ENCODE results near the gene PAFAH1B2. TPM values are rescaled to one million over a fixed set of nuclear protein-coding genes. Genes with fewer than 3 reads are reported as not detected.

The PAFAH1B2 gene
- total RNA-seq, 1 donor from 2014 or later, result 72.3 TPM

DNA sequence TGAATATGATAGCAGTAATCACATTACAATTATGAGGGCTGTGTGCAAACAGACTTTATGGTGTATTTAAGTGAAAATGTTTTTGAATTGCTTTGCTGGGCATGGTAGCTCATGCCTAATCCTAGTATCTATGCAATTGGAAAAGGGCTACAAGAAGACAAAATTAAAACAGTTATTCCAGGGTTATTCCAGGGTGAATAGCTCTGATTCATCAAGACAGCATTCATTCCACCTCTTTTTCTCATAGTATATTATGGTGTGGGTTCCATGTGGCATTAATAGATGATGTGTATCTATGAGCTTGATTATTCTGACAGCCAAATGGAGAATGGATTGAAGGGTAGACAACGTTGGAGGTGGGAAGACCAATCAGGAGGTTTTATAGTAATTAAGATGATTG is 22.4 kb downstream of the PAFAH1B2 start:
- Mint-ChIP-seq H3K36me3 (ENCODE audit: low read depth) (peaks cover 65% of the 10 kb centered on the region), H3K4me3 (ENCODE audit: low read depth) (no peak overlapping the region), H3K9me3 (no peaks in the 10 kb centered on the region), H3K27ac (no peak overlapping the region), H3K4me1 (ENCODE audit: low read depth) (no peaks in the 10 kb centered on the region), H3K27me3 (ENCODE audit: low read depth) (no peaks in the 10 kb centered on the region)
- intact Hi-C loops (cut with micrococcal nuclease), result no loop called here
- no peak for DNase-seq (ENCODE audit: low spot score)

GRCh38 chr11:117169736-117170135 is 25.6 kb downstream of the PAFAH1B2 start:
- no peak overlapping the region for H3K4me3 Mint-ChIP-seq (ENCODE audit: low read depth)

GRCh38 chr11:117170210-117170609 is 26.1 kb downstream of the PAFAH1B2 start:
- intact Hi-C loops (cut with micrococcal nuclease), result no loop called here
- H3K4me3 Mint-ChIP-seq (ENCODE audit: low read depth), result no peak overlapping the region
- H3K36me3 Mint-ChIP-seq (ENCODE audit: low read depth), result peaks cover 48% of the 10 kb centered on the region
- no peak for DNase-seq (ENCODE audit: low spot score)
- H3K9me3 Mint-ChIP-seq, result no peaks in the 10 kb centered on the region
- peaks cover 7% of the 10 kb centered on the region for H3K4me1 Mint-ChIP-seq (ENCODE audit: low read depth)
- H3K27me3 Mint-ChIP-seq (ENCODE audit: low read depth), result no peaks in the 10 kb centered on the region
- no peak overlapping the region for H3K27ac Mint-ChIP-seq

More at GRCh38 chr11:117169736-117170135, 25.6 kb downstream of the PAFAH1B2 start:
- Mint-ChIP-seq H3K9me3 (no peaks in the 10 kb centered on the region), H3K4me1 (ENCODE audit: low read depth) (peaks cover 7% of the 10 kb centered on the region), H3K36me3 (ENCODE audit: low read depth) (peaks cover 50% of the 10 kb centered on the region), H3K27me3 (ENCODE audit: low read depth) (no peaks in the 10 kb centered on the region), H3K27ac (no peak overlapping the region)
- no peak for DNase-seq (ENCODE audit: low spot score)
- intact Hi-C loops (cut with micrococcal nuclease), result no loop called here

DNA sequence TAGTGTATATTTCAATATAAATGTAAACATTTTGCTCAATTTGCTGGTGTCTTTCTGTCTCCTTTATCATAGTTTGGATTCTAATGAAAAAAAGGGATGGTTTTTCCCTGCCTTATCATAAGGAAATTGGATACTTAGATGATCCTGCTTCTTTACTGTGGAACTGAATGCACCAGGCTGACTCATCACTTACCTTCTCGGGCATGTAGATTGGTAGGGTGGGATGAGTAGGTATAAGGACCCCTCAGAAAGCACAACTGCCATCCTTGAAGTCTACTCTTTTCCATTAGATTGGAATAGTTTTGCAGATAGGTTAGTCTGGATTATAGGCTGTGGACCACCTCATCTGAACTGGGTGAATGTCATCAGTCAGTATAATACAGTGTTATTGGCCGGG is 26.9 kb downstream of the PAFAH1B2 start:
- H3K36me3 Mint-ChIP-seq (ENCODE audit: low read depth), result peaks cover 41% of the 10 kb centered on the region
- intact Hi-C loops (cut with micrococcal nuclease), result no loop called here

GRCh38 chr11:117171404-117172061 is 27.4 kb downstream of the PAFAH1B2 start:
- peaks cover 36% of the 10 kb centered on the region for H3K36me3 Mint-ChIP-seq (ENCODE audit: low read depth)
- peak overlapping the region; percentile 39 for H3K27ac Mint-ChIP-seq
- H3K27me3 Mint-ChIP-seq (ENCODE audit: low read depth), result no peaks in the 10 kb centered on the region
- peaks cover 7% of the 10 kb centered on the region for H3K4me1 Mint-ChIP-seq (ENCODE audit: low read depth)
- intact Hi-C loops (cut with micrococcal nuclease), result no loop called here
- no peak for DNase-seq (ENCODE audit: low spot score)
- no peaks in the 10 kb centered on the region for H3K9me3 Mint-ChIP-seq
- H3K4me3 Mint-ChIP-seq (ENCODE audit: low read depth), result no peak overlapping the region

More for the DNA sequence above, 26.9 kb downstream of the PAFAH1B2 start:
- Mint-ChIP-seq H3K4me1 (ENCODE audit: low read depth) (peaks cover 7% of the 10 kb centered on the region), H3K4me3 (ENCODE audit: low read depth) (no peak overlapping the region), H3K27me3 (ENCODE audit: low read depth) (no peaks in the 10 kb centered on the region), H3K9me3 (no peaks in the 10 kb centered on the region), H3K27ac (no peak overlapping the region)
- no peak for DNase-seq (ENCODE audit: low spot score)

DNA sequence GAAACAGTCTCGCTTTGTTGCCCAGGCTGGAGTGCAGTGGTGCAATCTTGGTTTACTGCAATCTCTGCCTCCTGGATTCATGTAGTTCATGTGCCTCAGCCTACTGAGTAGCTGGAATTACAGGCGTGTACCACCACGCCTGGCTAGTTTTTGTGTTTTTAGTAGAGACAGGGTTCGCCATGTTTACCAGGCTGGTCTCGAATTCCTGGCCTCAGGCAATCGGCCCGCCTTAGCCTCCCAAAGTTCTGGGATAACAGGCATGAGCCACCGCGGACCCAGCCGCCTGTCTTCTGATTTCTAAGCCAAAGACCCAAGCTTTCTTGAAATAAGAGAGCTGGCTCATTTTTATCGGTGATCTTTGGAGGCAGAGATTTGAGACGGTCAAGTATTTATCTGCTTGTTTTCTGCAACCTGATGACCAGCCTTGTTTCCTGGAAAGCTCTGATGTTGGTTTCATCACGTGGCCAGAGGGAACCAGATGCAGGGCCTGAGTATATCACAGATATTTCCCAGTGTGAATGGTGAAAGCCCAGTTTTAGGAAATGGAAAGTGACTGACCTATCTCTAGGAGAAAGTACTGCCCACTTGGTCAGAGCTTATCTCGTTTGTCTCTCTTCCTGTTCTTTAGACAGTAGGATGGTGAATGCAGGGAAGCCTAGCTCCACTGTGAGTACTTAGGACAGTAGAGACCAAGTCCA is 28.8 kb downstream of the PAFAH1B2 start:
- H3K27me3 Mint-ChIP-seq (ENCODE audit: low read depth), result no peaks in the 10 kb centered on the region
- peaks cover 25% of the 10 kb centered on the region for H3K36me3 Mint-ChIP-seq (ENCODE audit: low read depth)
- DNase-seq (ENCODE audit: low spot score), result no peak
- no peak overlapping the region for H3K27ac Mint-ChIP-seq
- no peak overlapping the region for H3K4me3 Mint-ChIP-seq (ENCODE audit: low read depth)
- H3K4me1 Mint-ChIP-seq (ENCODE audit: low read depth), result peaks cover 9% of the 10 kb centered on the region
- intact Hi-C loops (cut with micrococcal nuclease), result no loop called here
- no peaks in the 10 kb centered on the region for H3K9me3 Mint-ChIP-seq

DNA sequence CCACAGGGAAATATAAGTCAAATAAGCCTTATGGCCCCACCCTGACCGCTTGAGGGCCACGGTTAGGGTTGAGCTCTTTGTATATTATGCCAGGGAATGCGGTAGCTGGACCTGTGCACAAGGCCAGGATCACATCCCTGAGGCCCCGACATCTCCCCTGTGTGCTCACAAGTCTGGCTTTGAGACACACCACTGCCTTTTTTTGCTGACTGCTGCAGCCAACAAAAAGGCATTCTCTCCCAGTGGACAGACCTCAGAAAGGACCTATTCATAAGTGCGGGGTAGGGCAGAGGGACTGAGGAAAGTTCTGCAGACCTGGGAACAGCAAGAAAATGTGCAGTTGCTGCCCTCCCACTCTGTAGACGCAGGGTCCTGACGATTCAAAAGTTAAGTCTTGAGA is 31.0 kb downstream of the PAFAH1B2 start:
- peaks cover 23% of the 10 kb centered on the region for H3K4me1 Mint-ChIP-seq (ENCODE audit: low read depth)
- H3K27ac Mint-ChIP-seq, result no peak overlapping the region
- no peak for DNase-seq (ENCODE audit: low spot score)
- H3K27me3 Mint-ChIP-seq (ENCODE audit: low read depth), result no peaks in the 10 kb centered on the region
- H3K9me3 Mint-ChIP-seq, result no peaks in the 10 kb centered on the region
- H3K4me3 Mint-ChIP-seq (ENCODE audit: low read depth), result no peak overlapping the region
- H3K36me3 Mint-ChIP-seq (ENCODE audit: low read depth), result peaks cover 14% of the 10 kb centered on the region
- intact Hi-C loops (cut with micrococcal nuclease), result no loop called here

GRCh38 chr11:117175781-117176180 is 31.7 kb downstream of the PAFAH1B2 start:
- peaks cover 27% of the 10 kb centered on the region for H3K4me1 Mint-ChIP-seq (ENCODE audit: low read depth)
- no peaks in the 10 kb centered on the region for H3K27me3 Mint-ChIP-seq (ENCODE audit: low read depth)
- H3K27ac Mint-ChIP-seq, result no peak overlapping the region
- no peak for DNase-seq (ENCODE audit: low spot score)
- no peak overlapping the region for H3K4me3 Mint-ChIP-seq (ENCODE audit: low read depth)
- no peaks in the 10 kb centered on the region for H3K9me3 Mint-ChIP-seq
- intact Hi-C loops (cut with micrococcal nuclease), result no loop called here
- H3K36me3 Mint-ChIP-seq (ENCODE audit: low read depth), result peaks cover 7% of the 10 kb centered on the region

DNA sequence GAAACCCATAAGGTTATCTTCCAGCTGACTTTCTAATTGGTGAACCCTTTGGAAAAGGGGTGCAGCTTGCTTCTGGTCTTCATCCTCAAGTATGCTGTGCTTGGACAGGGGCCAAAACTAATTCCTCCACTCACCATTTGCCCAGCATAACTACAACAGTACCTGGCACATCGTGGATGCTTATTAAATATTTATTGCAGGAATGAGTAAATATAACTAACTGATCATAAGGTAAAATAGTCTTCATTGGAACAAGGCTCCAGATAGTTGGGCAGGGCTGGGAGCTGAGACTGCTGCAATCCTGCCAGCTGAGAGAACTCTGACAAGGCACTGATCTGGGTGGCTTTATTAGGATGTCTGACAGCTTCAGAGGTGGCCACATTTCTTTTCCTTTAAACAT is 32.1 kb downstream of the PAFAH1B2 start:
- intact Hi-C loops (cut with micrococcal nuclease), result no loop called here
- no peak overlapping the region for H3K27ac Mint-ChIP-seq
- H3K4me3 Mint-ChIP-seq (ENCODE audit: low read depth), result no peak overlapping the region
- H3K27me3 Mint-ChIP-seq (ENCODE audit: low read depth), result no peaks in the 10 kb centered on the region
- H3K4me1 Mint-ChIP-seq (ENCODE audit: low read depth), result peaks cover 31% of the 10 kb centered on the region
- H3K36me3 Mint-ChIP-seq (ENCODE audit: low read depth), result peaks cover 4% of the 10 kb centered on the region
- no peak for DNase-seq (ENCODE audit: low spot score)
- H3K9me3 Mint-ChIP-seq, result no peaks in the 10 kb centered on the region

GRCh38 chr11:117177534-117178209 is 33.6 kb downstream of the PAFAH1B2 start:
- Mint-ChIP-seq H3K9me3 (no peaks in the 10 kb centered on the region), H3K27me3 (ENCODE audit: low read depth) (no peaks in the 10 kb centered on the region), H3K4me3 (ENCODE audit: low read depth) (peak overlapping the region; percentile 94), H3K4me1 (ENCODE audit: low read depth) (peaks cover 27% of the 10 kb centered on the region), H3K36me3 (ENCODE audit: low read depth) (peaks cover 1% of the 10 kb centered on the region), H3K27ac (peak overlapping the region; percentile 86)
- intact Hi-C loops (cut with micrococcal nuclease), result loop anchor here (1.0 kb wide), 1 partner anchor 32 kb away; no protein-coding TSS in a partner anchor
- DNase-seq (ENCODE audit: low spot score), result no peak

- no peaks in the 10 kb centered on the region for H3K9me3 Mint-ChIP-seq
- peaks cover 27% of the 10 kb centered on the region for H3K4me1 Mint-ChIP-seq (ENCODE audit: low read depth)
- intact Hi-C loops (cut with micrococcal nuclease), result loop anchor here (1.0 kb wide), 1 partner anchor 33 kb away; no protein-coding TSS in a partner anchor
- peaks cover 4% of the 10 kb centered on the region for H3K36me3 Mint-ChIP-seq (ENCODE audit: low read depth)
- H3K27me3 Mint-ChIP-seq (ENCODE audit: low read depth), result no peaks in the 10 kb centered on the region
- peak within 1 kb of the TSS; percentile 94 for H3K4me3 Mint-ChIP-seq (ENCODE audit: low read depth)
- peak within 1 kb of the TSS; percentile 86 for H3K27ac Mint-ChIP-seq
- DNase-seq (ENCODE audit: low spot score), result peak; percentile 86
Observed at GRCh38 chr11:117178210-117179034, 34.3 kb downstream of the PAFAH1B2 start, which contains the start of gene SIDT2. TSS of gene SIDT2 (plus strand) at chr11:117178743. CDS start at chr11:117179264, 521 bp downstream.

Measured in activated T-helper 2 cell treated with anti-CD3 and anti-CD28 coated beads, Interferon-gamma antibody, Interleukin-2, Interleukin-4, amounts not matched to agents 10 μg/mL and 5 μg/mL and 100 μg/mL, durations not matched to agents 14 hours and 24 hours and 36 hours (primary cell).